K562 (cell line): ENCODE results near the gene SHISA4. TPM values are rescaled to one million over a fixed set of nuclear protein-coding genes. Genes with fewer than 3 reads are reported as not detected.

Experiments used
- ATF4 ChIP-seq: fragments of 450-650 bp; formaldehyde crosslinking; IDR thresholded peaks from 2 replicates; pipeline ENCODE4 v1.4.0; 2022; ENCODE audit warnings: mild to moderate bottlenecking, moderate library complexity
- CBX3 ChIP-seq, 2 experiments: IDR thresholded peaks; 1 replicate in 1 of 2; 2 replicates in 1 of 2; pipeline ENCODE4 v1.6.1; 2012; ENCODE audit warnings: inconsistent platforms in 2 of 2, low read length in 2 of 2, borderline replicate concordance in 1 of 2, control low read depth in 1 of 2
- CSDE1 ChIP-seq, 2 experiments: fragments of 450-650 bp; IDR thresholded peaks; 2 replicates each; pipeline ENCODE4 v1.6.1; 2016; ENCODE audit warnings: mild to moderate bottlenecking in 1 of 2
- ELF4 ChIP-seq: fragments of 450-650 bp; formaldehyde crosslinking; IDR thresholded peaks from 2 replicates; pipeline ENCODE4 v1.4.0; 2022; ENCODE audit warnings: missing genetic modification characterization
- GATAD2A ChIP-seq: fragments of 450-650 bp; IDR thresholded peaks from 2 replicates; pipeline ENCODE4 v1.6.1; 2017
- GATAD2B ChIP-seq: fragments of 450-650 bp; IDR thresholded peaks from 2 replicates; pipeline ENCODE4 v1.6.1; 2017; ENCODE audit warnings: mild to moderate bottlenecking, borderline replicate concordance
- JUN ChIP-seq, 2 experiments: sonication (generic) in 1 of 2; formaldehyde crosslinking in 1 of 2; IDR thresholded peaks; 2 replicates each; pipeline versions ENCODE4 v1.6.1 to v1.8.0; 2012 to 2022; ENCODE audit warnings: borderline replicate concordance in 2 of 2, mild to moderate bottlenecking in 2 of 2, improper control_type of control experiment in 1 of 2, low read depth in 1 of 2, low read length in 1 of 2, missing genetic modification reagents in 1 of 2
- JUND ChIP-seq, 2 experiments: IDR thresholded peaks; 2 replicates in 1 of 2; 3 replicates in 1 of 2; pipeline ENCODE4 v1.6.1; 2011; ENCODE audit warnings: borderline replicate concordance in 2 of 2, low read depth in 2 of 2, low read length in 2 of 2, improper control_type of control experiment in 1 of 2, missing biosample characterization in 1 of 2, missing genetic modification characterization in 1 of 2, missing genetic modification reagents in 1 of 2
- MEF2D ChIP-seq: conservative IDR thresholded peaks from 2 replicates; pipeline ENCODE4 v1.6.1; 2016; ENCODE audit warnings: low read depth, missing genetic modification characterization, missing compliant biosample characterization
- NFATC3 ChIP-seq: fragments of 450-650 bp; IDR thresholded peaks from 2 replicates; pipeline ENCODE4 v1.6.1; 2017; ENCODE audit warnings: mild to moderate bottlenecking
- RCOR1 ChIP-seq, 2 experiments: IDR thresholded peaks; 2 replicates each; pipeline ENCODE4 v1.6.1; 2012; ENCODE audit warnings: low read depth in 2 of 2, low read length in 2 of 2, borderline replicate concordance in 1 of 2, improper control_type of control experiment in 1 of 2
- RNF2 ChIP-seq: sonication (generic); IDR thresholded peaks from 2 replicates; pipeline ENCODE4 v1.6.1; 2016
- RREB1 ChIP-seq: fragments of 250-450 bp; sonication (Bioruptor Pico); IDR thresholded peaks from 2 replicates; pipeline ENCODE4 v1.4.0; 2020
- SMARCA4 ChIP-seq: fragments of 450-650 bp; IDR thresholded peaks from 2 replicates; pipeline ENCODE4 v1.6.1; 2016
- SRF ChIP-seq, 2 experiments: fragments of 250-450, 450-650 bp in 1 of 2; sonication (Bioruptor Pico) in 1 of 2; sonication (generic) in 1 of 2; formaldehyde crosslinking; IDR thresholded peaks; 2 replicates each; pipeline versions ENCODE4 v1.5.0 to v1.5.1; 2020 to 2022; ENCODE audit warnings: mild to moderate bottlenecking in 1 of 2, missing genetic modification reagents in 1 of 2
- TAF7 ChIP-seq: fragments of 450-650 bp; IDR thresholded peaks from 2 replicates; pipeline ENCODE4 v1.6.1; 2016; ENCODE audit warnings: missing genetic modification characterization, missing compliant biosample characterization
- TCF7 ChIP-seq: sonication (generic); IDR thresholded peaks from 2 replicates; pipeline ENCODE4 v1.6.1; 2016; ENCODE audit warnings: antibody characterized with exemption, borderline replicate concordance
- ZFX ChIP-seq: sonication (generic); formaldehyde crosslinking; IDR thresholded peaks from 2 replicates; pipeline ENCODE4 v1.8.0; 2022; ENCODE audit warnings: mild to moderate bottlenecking, missing genetic modification reagents, moderate library complexity
- ZNF316 ChIP-seq: fragments of 450-650 bp; IDR thresholded peaks from 2 replicates; pipeline ENCODE4 v1.6.1; 2016
- polyA plus RNA-seq, 8 experiments: library from polyadenylated mRNA; depleted of rRNA in 4 of 8; stranded (reverse) in 5 of 8; unstranded in 3 of 8; fragments of >200 nt; fragmentation: Nextera tagmentation in 2 of 8; fragmentation: Illumina TruSeq in 1 of 8; extraction: Ambion mirVana in 2 of 8; extraction: Trizol in 1 of 8; gene quantifications; 2 replicates each; pipeline versions ENCODE4 v1.2.1 to v1.2.3, GENCODE V29; 2011 to 2014; ENCODE audit warnings: inconsistent platforms in 1 of 8, missing spikeins in 1 of 8
- total RNA-seq, 7 experiments: library from RNA; depleted of rRNA in 6 of 7; stranded (reverse); fragments of >200 nt in 6 of 7; fragmentation: Illumina TruSeq in 2 of 7; extraction: Trizol in 2 of 7; gene quantifications; 2 replicates each; pipeline versions ENCODE4 v1.2.1 to v1.2.3, GENCODE V29; 2011 to 2021; ENCODE audit warnings: low replicate concordance in 1 of 7
- TF ChIP-seq, protein P1 (sequence below): fragments of 250-450 bp; sonication (Bioruptor Pico); IDR thresholded peaks from 2 replicates; pipeline ENCODE4 v1.5.0; 2020; ENCODE audit warnings: mild to moderate bottlenecking, borderline replicate concordance

Gene SHISA4
- total and polyA plus RNA-seq, 9 of the 15 experiments (the other 6 are each of a cell fraction or from before 2014, with no cell fraction given), result 0.15 to 0.95 (median 0.68) TPM; not detected in 2

DNA sequence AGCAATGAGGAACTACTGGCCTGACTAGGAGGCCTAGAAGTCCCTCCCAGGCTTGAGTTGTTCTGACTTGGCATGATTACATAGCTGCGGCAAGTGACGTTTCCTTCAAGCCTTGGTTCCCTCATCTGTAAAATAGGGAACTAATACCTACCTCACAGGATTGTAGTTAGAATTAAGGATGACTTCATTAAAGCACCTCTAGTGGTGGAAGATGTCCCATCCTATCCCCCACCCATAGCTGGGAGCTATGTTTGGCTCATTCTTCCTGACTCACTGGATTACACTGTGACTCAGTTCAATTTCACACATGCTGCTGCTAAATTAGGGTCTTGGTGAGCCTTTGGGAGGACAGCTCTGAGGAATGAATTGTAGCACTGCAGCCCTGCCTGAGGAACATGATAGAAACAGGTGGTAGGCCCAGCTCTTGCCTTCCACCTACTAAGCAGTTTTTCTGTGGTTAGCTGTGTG is 6.0 kb upstream of the SHISA4 start (continued):
- no peak for TF ChIP-seq RREB1 (CRISPR knock-in tag)
- 0 out of 2 replicates have a peak, but pooled peaks have one; percentile 62 for TF ChIP-seq ELF4 (CRISPR knock-in tag)
- TF ChIP-seq TCF7, result no peak
- TF ChIP-seq MEF2D (tag), result peak; percentile 80
- TF ChIP-seq, protein P1, sequence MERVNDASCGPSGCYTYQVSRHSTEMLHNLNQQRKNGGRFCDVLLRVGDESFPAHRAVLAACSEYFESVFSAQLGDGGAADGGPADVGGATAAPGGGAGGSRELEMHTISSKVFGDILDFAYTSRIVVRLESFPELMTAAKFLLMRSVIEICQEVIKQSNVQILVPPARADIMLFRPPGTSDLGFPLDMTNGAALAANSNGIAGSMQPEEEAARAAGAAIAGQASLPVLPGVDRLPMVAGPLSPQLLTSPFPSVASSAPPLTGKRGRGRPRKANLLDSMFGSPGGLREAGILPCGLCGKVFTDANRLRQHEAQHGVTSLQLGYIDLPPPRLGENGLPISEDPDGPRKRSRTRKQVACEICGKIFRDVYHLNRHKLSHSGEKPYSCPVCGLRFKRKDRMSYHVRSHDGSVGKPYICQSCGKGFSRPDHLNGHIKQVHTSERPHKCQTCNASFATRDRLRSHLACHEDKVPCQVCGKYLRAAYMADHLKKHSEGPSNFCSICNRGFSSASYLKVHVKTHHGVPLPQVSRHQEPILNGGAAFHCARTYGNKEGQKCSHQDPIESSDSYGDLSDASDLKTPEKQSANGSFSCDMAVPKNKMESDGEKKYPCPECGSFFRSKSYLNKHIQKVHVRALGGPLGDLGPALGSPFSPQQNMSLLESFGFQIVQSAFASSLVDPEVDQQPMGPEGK (CRISPR knock-in tag), result no peak
- TF ChIP-seq GATAD2A, result 0 out of 2 replicates have a peak, but pooled peaks have one; percentile 27
- peak; percentile 18; the same call in 1 of the 2 replicates for TF ChIP-seq ATF4 (CRISPR knock-in tag)
- no peak for TF ChIP-seq CBX3 (IDR thresholded peaks at IDR 0.05; ENCODE audit: borderline replicate concordance in 1 of 2, low read length in 2 of 2)
- no peak for TF ChIP-seq NFATC3
- TF ChIP-seq RCOR1 (IDR thresholded peaks at IDR 0.05; ENCODE audit: borderline replicate concordance in 1 of 2, low read depth in 2 of 2, low read length in 2 of 2), result 0 out of 4 replicates have a peak, but pooled peaks of 1 of the 2 experiments have one; percentile 9
- peak; percentile 79; the same call in 1 of the 2 replicates for TF ChIP-seq JUN (IDR thresholded peaks at IDR 0.05; ENCODE audit: borderline replicate concordance, low read depth, low read length)
- no peak for TF ChIP-seq JUN (CRISPR knock-in tag; IDR thresholded peaks at IDR 0.05; ENCODE audit: borderline replicate concordance)
- no peak for TF ChIP-seq TAF7 (tag)
- TF ChIP-seq ZNF316, result peak; percentile 16; the same call in 1 of the 2 replicates
- no peak for TF ChIP-seq ZFX
- TF ChIP-seq GATAD2B, result peak; percentile 42; the same call in 1 of the 2 replicates
- no peak for TF ChIP-seq RNF2
- TF ChIP-seq SMARCA4, result peak; percentile 56
- peak in 1 of 2 experiments; percentile 33; a peak in 1 of 4 replicates for TF ChIP-seq SRF (CRISPR knock-in tag; IDR thresholded peaks at IDR 0.05)
- peak; percentile 63; the same call in 1 of the 2 replicates for TF ChIP-seq JUND (IDR thresholded peaks at IDR 0.05; ENCODE audit: borderline replicate concordance, low read depth, low read length)
- TF ChIP-seq JUND (tag; IDR thresholded peaks at IDR 0.05; ENCODE audit: borderline replicate concordance, low read depth, low read length), result peak; percentile 82; the same call in 2 of the 3 replicates
- no peak for TF ChIP-seq CSDE1 (IDR thresholded peaks at IDR 0.05)
